ENCODE data around the gene ADO. TPM values are rescaled to one million over a fixed set of nuclear protein-coding genes. Genes with fewer than 3 reads are reported as not detected.

Gene ADO
- total and polyA plus RNA-seq, 9 of the 15 experiments (the other 6 are each of a cell fraction or from before 2014, with no cell fraction given): 3.0 to 20.0 (median 16.1) TPM

DNA sequence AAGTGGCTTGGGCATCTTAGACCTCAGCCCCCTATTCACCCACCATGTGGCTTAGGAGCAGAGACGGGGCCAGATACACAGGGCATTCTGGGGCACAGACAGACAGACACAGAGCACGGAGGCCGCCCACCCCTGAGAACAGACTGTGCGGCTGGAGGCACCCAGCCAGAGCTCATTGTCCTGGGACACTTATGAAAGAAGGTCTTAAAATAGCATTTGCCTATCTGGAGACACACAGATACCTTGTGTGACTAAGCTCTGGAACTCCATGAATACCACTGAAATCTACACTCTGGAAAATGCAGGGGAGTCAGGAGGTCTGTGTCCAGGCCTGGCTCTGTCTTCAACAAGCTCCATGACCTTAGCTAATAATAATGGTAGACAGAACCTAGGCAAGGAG lies 41.4 kb upstream of the ADO start (continued):
- TF ChIP-seq ZEB2 (IDR thresholded peaks at IDR 0.05): no peak
- TF ChIP-seq TFAM (CRISPR knock-in tag; conservative IDR thresholded peaks at IDR 0.05): no peak

- POLR2A ChIA-PET: interaction anchor here (0.5 kb wide), 1 partner anchor 53 kb away, joined by 3 read pairs; no protein-coding TSS in a partner anchor
- BruUV-seq (replicated peaks): no TSS peak
- 3% methylated on average over 4 of the region's 4 CpGs for WGBS (ENCODE audit: insufficient coverage, low coverage, missing lambda C conversion rate)
- DNase-seq (ENCODE audit: extremely low read depth in 1 of 4, low spot score in 3 of 4): no peak
- Histone ChIP-seq H3K4me3 (no peak overlapping the region), H2AFZ (ENCODE audit: low read depth, low read length) (no peak overlapping the region), H3K9me1 (ENCODE audit: control insufficient read depth, insufficient read depth, low read length) (no peaks in the 10 kb centered on the region), H3K36me3 (ENCODE audit: control insufficient read depth, insufficient read depth, low read length) (no peaks in the 10 kb centered on the region), H3K9me3 (replicated peaks; ENCODE audit: control insufficient read depth, insufficient read depth, low read depth, low read length) (no peaks in the 10 kb centered on the region), H3K27ac (ENCODE audit: extremely low read depth, low read depth, low read length) (no peak overlapping the region), H3K27me3 (ENCODE audit: control insufficient read depth in 2 of 2, insufficient read depth in 2 of 2, low read length in 2 of 2) (peaks cover 3 to 11% of the 10 kb centered on the region in 2 experiments; a peak in 4 of 5 replicates), H3K9ac (ENCODE audit: insufficient read depth in 1 of 2, low read depth in 2 of 2, low read length in 2 of 2) (no peak overlapping the region), H3K4me1 (replicated peaks in 1 of 2; ENCODE audit: control insufficient read depth in 2 of 2, insufficient read depth in 2 of 2, low read length in 2 of 2) (no peaks in the 10 kb centered on the region; a peak in 1 of 5 replicates), H4K20me1 (replicated peaks; ENCODE audit: control insufficient read depth, insufficient read depth, low read length) (no peaks in the 10 kb centered on the region), H3K4me2 (ENCODE audit: insufficient read depth, low read length) (no peak overlapping the region), H3K79me2 (ENCODE audit: control insufficient read depth, insufficient read depth, low read length) (no peaks in the 10 kb centered on the region)
- TF ChIP-seq SIN3B (IDR thresholded peaks at IDR 0.05; ENCODE audit: low read depth): no peak
- TF ChIP-seq HMG20B (CRISPR knock-in tag; IDR thresholded peaks at IDR 0.05): no peak
- TF ChIP-seq KLF6 (CRISPR knock-in tag; IDR thresholded peaks at IDR 0.05; ENCODE audit: borderline replicate concordance): no peak
- no peak for TF ChIP-seq ZNF134 (CRISPR knock-in tag; conservative IDR thresholded peaks at IDR 0.05)
- TF ChIP-seq TBL1XR1 (IDR thresholded peaks at IDR 0.05; ENCODE audit: low read length in 2 of 2): no peak
- no peak for TF ChIP-seq NFE2L1 (tag; IDR thresholded peaks at IDR 0.05; ENCODE audit: borderline replicate concordance, low read depth)
- TF ChIP-seq FOXK1 (CRISPR knock-in tag; IDR thresholded peaks at IDR 0.05; ENCODE audit: borderline replicate concordance): no peak
- no peak for TF ChIP-seq YY1 (IDR thresholded peaks at IDR 0.05; ENCODE audit: borderline replicate concordance in 1 of 3, control insufficient read depth in 1 of 3, extremely low read depth in 1 of 3, insufficient read depth in 3 of 3, insufficient read length in 1 of 3, insufficient replicate concordance in 2 of 3, low read depth in 1 of 3, low read length in 2 of 3)
- TF ChIP-seq CREM (IDR thresholded peaks at IDR 0.05; ENCODE audit: low read depth): no peak
- TF ChIP-seq NBN (IDR thresholded peaks at IDR 0.05; ENCODE audit: low read depth): no peak
- no peak for TF ChIP-seq NCOA1 (IDR thresholded peaks at IDR 0.05; ENCODE audit: low read depth)
- TF ChIP-seq SRSF3 (IDR thresholded peaks at IDR 0.05; ENCODE audit: insufficient read depth, low read length): no peak
- TF ChIP-seq RBM34 (IDR thresholded peaks at IDR 0.05; ENCODE audit: borderline replicate concordance, insufficient read depth, low read length): no peak
- intact Hi-C loops (cut with micrococcal nuclease): no loop called here
- ATAC-seq: no peak
- FAIRE-seq: no peak
- CTCF ChIA-PET (ENCODE audit: low intra/inter-chr PET ratio): no interaction called here
- in situ Hi-C loops (cut with MboI): no loop called here
These were observed 40.5 kb upstream of the ADO start for GRCh38 chr10:62764011-62764410.

Data from K562 (cell line).